GM18870 (cell line): Measurements from ENCODE around the gene CRADD.

Source experiments
- ATAC-seq: cut with Tn5 transposase; IDR thresholded peaks from one replicate; pipeline ENCODE4 v1.9.1; 2021; ENCODE audit warnings: moderate library complexity; ENCODE audit not compliant: unreplicated experiment

CRADD gene

GRCh38 chr12:93734784-93735183 is 57.6 kb downstream of the CRADD start:
- no peak for ATAC-seq

GRCh38 chr12:93736640-93737178 is 59.5 kb downstream of the CRADD start:
- ATAC-seq = no peak

GRCh38 chr12:93737457-93738198 is 60.5 kb downstream of the CRADD start:
- no peak for ATAC-seq

- no peak for ATAC-seq
Observed at GRCh38 chr12:93738199-93739058, 61.3 kb downstream of the CRADD start.

- ATAC-seq = no peak
Observed at GRCh38 chr12:93740751-93741150, 63.6 kb downstream of the CRADD start.

GRCh38 chr12:93741659-93742109 is 64.5 kb downstream of the CRADD start:
- ATAC-seq = peak; percentile 17

GRCh38 chr12:93742110-93742934 is 65.1 kb downstream of the CRADD start:
- ATAC-seq = peak; percentile 58

GRCh38 chr12:93743229-93743998 is 66.2 kb downstream of the CRADD start:
- no peak for ATAC-seq

- no peak for ATAC-seq
Observed at GRCh38 chr12:93743999-93744689, 67.0 kb downstream of the CRADD start.

GRCh38 chr12:93745286-93745685 is 68.1 kb downstream of the CRADD start:
- ATAC-seq = no peak

GRCh38 chr12:93746572-93747168 is 69.5 kb downstream of the CRADD start:
- no peak for ATAC-seq

- ATAC-seq = no peak
Observed at GRCh38 chr12:93748672-93749383, 71.7 kb downstream of the CRADD start.

GRCh38 chr12:93749515-93749914 is 72.3 kb downstream of the CRADD start:
- ATAC-seq = no peak

- ATAC-seq = no peak
Observed at GRCh38 chr12:93750056-93750455, 72.9 kb downstream of the CRADD start.

GRCh38 chr12:93751864-93752610 is 74.9 kb downstream of the CRADD start:
- no peak for ATAC-seq

- no peak for ATAC-seq
Observed at GRCh38 chr12:93753285-93753684, 76.1 kb downstream of the CRADD start.

GRCh38 chr12:93753838-93754429 is 76.8 kb downstream of the CRADD start:
- no peak for ATAC-seq
